NCI-H1694 (cell line): ENCODE data around the gene HERPUD1.
"Not testable (repeated sequence)": the region's sequence is repeated elsewhere in the genome, so short reads cannot be mapped to it uniquely, and the experiment has no call there.

Source experiments
- DNase-seq: peaks from one replicate; lab custom pipeline; 2025; lab: John Stamatoyannopoulos, UW

HERPUD1 gene

DNA sequence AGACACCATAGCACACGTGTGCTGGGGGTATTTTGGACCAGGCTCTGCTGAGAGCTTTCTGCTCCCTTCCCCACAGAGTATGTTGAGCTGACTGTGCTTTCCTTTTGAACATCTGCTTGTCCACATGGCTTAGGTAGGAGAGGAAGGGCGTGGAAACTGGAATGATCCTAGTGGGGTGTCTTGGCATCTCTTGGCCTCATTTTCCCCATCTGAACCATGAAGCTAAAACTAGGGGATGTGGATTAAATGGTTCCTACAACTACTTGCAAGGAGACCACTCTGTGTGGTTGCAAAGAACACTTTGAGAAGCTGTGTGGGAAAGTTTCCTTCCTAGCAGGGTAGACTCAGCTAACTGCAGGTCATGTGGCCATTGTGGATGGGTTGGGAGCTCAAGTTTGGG, 50.8 kb downstream of the HERPUD1 start:
- DNase-seq: no peak

DNA sequence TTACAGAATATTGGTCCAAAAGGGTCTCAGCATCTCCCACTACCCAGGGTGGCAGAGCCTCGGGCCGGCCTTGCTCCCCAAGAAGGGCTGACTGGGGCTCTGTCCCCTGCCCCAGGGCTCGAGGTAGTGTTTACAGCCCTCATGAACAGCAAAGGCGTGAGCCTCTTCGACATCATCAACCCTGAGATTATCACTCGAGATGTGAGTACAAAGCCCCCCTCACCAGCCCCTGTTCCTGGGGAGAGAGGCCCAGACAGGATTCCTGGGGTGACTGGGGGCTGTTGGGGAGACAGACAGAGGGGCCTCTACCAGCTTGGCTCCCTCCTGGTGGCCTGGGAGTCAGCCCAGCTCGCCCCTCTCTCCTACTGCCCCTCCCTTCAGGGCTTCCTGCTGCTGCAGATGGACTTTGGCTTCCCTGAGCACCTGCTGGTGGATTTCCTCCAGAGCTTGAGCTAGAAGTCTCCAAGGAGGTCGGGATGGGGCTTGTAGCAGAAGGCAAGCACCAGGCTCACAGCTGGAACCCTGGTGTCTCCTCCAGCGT, 51.3 kb downstream of the HERPUD1 start:
- DNase-seq: no peak

DNA sequence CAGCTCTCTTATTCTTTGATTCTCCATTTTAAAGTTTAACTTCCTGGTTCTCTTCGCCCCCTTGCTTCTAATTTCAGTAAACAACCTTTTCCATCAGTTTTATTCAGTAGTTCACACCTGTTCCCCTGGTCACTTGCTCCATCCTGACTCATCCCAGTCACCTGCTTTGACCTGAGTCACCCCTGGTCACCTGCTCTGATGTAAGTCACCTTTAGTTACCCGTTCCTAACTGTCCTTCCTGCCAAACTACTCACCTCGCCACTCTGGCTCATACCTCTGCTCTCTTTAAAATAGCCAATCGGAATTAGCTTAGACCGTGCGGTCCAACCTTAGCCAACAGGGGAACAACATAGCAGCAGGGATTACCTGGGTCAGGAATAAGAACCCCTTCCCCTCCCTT, 52.7 kb downstream of the HERPUD1 start:
- DNase-seq: no peak

DNA sequence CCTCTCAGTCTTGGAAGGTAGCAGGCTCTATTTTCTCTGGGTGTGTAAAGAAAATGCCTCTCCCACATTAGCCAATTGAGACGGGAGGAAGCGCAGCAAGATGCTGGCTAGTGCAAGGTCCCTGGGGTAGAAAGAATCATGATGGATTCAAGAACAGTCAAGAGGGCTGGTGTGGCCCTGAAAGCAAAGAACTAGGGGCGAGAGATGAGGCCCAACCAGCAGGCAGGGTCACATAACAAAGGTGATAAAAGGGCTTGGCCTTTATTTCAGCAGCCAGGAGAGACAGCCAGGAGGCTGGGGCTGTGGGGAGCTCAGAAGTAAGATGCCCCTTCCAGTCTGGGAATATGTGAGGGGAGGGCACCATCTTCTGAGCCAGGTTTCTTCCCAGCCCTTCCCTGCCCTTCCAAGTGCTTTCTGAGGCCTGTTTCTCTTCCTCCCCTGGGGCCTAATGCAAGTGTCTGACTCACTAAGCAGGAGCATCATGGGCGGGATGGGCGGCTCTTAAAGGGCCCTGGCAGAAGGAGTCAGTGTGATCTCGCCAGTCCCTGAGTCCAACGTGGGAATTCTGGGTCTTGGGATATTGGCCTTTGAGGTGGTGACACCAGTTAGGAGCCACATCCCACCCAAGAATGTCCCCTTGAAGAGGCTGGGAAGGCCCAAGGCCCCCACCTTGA, 53.5 kb downstream of the HERPUD1 start:
- DNase-seq: no peak

DNA sequence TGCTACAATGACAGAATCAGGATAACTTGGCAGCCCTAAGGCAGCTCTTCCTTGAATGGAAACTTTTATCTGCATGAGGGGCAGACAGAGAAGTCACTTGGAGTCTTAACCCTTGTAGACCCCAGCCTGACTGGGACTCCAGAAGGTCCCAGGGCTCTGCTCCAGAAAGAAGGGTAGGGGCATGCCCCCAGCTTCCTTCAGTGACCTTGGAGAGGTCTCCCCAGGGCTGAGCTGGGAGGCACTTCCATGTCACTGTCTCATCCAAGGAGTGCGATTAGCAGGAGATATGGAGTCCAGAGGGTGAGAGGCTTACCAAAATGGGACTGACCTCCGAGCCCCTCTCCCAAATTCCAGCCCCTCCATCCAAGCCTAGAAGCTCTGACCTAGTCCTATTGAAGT, 54.0 kb downstream of the HERPUD1 start:
- DNase-seq: no peak

DNA sequence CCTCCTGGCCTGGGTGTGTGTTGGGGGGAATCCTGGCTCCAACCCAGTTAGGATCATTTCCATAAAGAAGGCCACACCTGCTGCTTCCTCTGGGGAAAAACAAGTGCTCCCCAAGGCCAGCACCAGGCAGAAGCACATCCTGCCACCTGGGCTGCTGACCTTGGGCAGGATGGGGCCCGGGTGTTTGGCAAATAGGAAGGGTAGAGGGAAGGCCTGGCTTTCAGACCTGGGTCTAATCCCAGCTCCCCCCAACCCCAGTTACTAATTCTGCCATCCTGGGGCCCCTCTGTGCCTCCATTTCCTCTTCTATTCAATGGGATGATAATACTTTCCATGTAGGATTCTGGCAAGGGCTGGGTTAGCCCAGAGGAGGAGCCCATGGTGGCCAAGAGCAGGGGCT, 54.4 kb downstream of the HERPUD1 start:
- no peak for DNase-seq

DNA sequence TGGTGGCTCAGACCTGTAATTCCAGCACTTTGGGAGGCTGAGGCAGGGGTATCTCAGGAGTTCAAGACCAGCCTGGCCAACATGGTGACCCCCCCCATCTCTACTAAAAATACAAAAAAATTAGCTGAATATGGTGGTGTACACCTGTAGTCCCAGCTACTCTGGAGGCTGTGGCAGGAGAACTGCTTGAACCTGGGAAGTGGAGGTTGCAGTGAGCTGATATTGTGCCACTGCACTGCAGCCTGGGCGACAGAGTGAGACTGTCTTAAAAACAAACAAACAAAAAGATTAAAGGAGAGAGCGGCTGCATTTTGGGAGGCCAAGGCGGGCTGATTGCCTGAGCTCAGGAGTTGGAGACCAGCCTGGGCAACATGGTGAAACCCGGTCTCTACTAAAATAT, 55.0 kb downstream of the HERPUD1 start:
- not testable (repeated sequence) for DNase-seq

DNA sequence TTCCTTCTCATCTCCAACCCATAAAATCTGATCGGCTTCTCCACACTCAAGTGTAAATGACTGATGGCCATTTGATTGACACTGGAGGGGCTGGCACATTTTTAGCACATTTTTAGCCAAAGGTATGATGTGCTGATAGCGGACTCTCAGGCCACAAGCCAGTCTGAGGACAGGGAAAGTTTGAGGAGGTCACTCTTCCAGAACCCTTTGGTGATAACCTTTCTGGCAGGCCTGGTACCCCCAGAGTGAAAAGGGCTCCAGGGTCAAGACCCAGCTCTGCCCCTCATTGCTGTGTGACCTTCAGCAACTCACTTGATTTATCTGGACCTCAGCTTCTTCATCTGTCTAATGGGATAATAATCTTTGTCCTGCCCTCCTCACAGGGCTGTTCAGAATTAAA, 55.8 kb downstream of the HERPUD1 start:
- DNase-seq: no peak

DNA sequence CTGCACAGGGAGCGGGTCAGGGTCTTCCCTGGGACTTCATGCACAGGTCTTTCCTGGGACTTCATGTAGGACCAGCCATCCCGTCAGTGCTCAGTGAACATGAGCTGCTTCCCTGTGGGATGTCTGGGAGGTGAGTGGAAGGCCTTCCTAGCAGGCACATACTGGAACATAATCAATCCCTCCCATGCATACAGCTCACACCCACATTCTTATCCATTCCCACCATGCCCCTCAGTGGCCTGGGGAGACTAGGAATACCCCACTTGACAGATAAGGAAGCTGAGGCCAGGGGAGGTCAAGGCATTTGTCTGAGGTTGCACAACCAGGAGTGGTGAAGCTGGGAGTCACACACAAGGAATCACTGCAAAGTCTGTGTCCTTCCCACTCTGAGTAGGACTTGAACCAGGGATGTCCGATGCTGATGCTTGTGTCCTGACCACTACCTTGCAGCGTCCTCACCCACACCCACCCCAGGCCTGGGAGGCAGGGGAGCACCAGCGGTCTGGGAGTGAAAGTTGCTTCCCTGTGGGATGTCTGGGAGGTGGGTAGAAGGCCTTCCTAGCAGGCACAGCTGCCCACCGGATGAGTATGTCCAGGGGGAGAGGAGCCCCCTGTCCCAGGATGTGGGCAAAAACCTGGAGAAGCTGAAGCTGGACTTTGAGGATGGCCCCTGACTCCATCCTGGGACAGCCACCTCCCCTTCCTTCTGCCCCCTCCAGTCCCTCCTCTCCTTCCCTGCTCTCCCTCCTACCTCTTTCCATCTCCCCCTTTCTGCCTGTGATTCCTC, 56.4 kb downstream of the HERPUD1 start:
- DNase-seq: no peak

DNA sequence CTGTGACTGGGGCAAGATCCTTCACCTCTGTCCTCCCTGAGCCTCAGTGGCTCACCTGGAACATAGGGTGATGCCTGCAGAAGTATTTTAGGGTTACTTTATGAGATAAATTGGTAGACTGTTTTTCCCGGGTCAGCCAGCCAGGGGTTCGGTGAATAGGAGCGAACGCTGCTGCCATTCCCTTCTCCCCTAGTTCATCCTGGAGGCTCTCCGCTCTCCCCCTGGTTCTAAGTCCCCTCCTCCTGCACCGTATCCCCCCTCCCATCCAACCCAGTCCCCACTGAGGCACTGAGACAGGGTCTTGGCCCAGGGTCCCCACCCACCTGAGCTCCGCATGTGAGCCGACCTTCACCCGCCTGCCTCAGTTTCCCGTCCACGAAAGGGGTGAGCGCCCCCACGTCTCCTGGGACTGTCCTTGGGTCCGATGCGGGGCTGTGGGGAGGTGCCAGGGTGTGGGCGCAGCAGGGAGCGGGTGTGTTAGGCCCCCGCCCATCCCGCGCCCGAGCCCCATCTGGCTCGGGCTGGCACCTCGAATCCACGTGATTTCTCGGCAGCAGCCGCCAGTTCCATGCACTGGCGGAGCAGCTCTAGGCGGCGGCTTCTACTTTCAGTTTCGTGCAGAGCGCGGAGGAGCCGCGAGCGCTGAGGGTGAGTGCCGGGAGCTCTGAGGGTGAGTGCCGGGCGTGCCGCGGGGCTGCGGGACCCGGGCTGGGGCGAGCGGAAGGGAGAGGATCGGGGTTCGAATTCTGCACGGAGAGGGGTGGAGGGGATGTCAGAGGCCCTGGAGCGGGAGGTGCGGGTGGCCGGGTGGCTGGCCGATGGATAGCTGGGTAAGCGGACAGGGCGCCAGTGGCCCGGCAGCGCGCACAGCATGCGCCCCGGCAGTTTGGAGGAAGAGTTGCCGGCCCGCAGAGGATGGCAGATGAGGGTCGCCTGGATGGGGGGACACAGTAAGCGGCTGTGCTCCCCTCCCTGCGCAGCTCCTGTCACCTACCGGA, 57.3 kb downstream of the HERPUD1 start, which contains the start of gene NLRC5:
NLRC5 (plus strand) TSS at position 610 of the 998 bp plus-strand sequence. CDS start 31,156 bp downstream, outside the sequence.
- DNase-seq: peak; percentile 45

DNA sequence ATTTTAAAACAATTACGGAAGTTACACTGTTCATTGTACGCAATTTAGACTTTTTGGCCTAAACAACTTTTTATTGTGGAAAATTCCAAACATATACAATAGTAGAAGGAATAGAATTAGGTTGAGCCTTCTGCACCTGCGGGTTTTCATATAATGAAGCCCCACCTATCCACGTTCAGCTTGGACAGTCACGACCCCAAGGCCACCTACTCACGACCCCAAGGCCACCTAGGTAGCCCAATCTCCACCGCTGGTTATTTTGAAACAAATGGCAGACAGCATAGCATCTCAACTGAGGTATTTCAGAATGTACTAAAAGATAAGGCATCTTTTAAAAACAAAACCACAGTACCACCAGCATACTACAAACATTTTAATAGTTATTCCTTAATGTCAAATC, 58.0 kb downstream of the HERPUD1 start:
- no peak for DNase-seq

DNA sequence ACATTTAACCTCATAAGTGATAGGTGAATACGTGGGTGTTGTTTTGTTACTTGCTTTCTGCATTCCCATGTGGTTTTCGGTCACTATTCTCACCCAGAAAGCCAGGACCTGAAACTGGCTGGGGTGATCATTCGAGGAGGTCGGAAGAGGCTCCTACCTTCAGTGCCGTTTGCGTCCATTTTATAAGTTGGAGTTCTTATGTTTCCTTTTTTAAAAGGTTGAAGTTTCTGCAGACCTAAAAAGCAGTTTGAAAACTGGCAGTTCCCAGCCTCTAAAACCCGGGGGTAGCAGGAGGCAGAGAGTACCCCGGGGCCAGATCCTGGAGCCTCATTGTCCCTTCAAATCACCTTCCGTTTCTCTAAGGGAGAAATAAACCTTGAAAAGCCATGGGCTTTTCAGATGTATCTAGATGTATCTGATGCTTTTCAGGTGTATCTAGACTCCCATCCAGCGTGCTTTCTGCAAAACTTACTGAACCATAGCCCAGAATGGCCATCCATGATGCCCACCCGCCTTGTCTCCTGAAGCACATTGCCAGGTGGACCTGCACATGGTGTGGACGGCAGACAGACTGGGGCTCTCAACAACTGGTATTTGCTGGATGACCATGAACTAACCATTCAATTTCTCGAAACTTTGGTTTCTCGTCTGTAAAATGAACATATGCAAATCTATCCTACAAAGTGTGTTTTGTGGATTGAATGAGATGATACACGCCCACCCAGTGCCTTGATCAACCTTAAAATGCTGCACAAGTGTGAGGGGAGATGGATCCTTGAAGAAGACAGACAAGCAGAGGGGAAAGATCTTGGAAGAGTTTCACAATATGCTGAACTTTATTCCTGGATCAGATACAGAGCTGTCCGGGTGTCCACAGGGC, 58.7 kb downstream of the HERPUD1 start:
- no peak for DNase-seq

DNA sequence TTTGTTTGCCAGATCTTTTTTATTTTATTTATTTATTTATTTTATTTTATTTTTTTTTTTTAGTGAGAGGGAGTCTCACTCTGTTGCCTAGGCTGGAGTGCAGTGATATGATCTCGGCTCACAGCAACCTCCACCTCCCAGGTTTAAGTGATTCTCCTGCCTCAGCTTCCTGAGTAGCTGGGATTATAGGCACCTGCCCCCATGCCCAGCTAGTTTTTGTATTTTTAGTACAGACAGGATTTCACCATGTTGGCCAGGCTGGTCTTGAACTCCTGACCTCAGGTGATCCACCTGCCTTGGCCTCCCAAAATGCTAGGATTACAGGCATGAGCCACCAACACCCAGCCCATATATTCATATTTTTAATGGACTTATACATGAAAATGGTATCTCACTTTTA, 60.5 kb downstream of the HERPUD1 start:
- DNase-seq: not testable (repeated sequence)

DNA sequence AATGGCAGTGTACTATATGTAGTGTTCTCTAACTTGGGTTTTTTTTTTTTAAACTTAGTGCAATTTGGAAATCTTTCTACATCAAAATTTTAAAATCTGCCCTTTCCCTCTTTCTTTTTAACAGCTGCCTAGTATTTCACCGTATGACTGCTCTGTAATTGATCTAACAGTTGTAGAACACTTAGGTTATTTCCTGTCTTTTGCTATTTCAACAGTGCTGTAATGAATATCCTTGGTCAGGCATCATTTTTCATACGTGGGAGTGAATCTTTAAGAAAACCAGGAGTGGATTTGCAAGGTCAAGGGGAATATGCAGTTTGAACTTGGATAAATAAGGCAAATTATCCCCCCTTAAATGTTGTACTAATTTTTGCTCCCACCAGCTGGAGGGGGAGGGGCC, 61.3 kb downstream of the HERPUD1 start:
- no peak for DNase-seq

DNA sequence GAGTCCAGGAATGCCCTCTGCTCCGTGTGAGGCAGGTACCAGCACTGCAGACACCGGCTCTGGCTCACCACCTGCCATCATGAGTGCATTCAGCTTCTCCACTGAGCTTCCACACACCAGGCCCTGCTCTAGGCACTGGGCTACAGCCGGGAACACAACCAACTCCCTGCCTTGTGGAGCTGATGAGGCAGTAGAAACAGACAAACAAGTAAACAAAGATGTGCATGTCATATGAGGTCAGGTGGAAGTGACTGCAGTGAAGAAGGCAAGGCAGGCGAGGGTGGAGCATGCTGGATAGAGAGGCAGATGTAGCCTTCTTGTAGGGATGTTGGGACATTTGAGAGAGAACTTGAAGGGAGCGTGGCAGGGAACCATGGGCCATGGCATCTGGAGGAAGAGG, 62.4 kb downstream of the HERPUD1 start:
- DNase-seq: no peak
